GM23248 (cell line): ENCODE data around the gene SMIM3.

ENCODE experiments used
- EZH2 ChIP-seq: fragments of 200-600 bp; sonication (generic); IDR thresholded peaks from 2 replicates; pipeline ENCODE4 v1.6.1; 2018; ENCODE audit warnings: antibody characterized with exemption, mild to moderate bottlenecking; ENCODE audit not compliant: insufficient read depth, poor library complexity, severe bottlenecking
- EZH2phosphoT487 ChIP-seq: fragments of 200-600 bp; sonication (generic); IDR thresholded peaks from 2 replicates; pipeline ENCODE4 v1.6.1; 2018; ENCODE audit warnings: antibody characterized with exemption, moderate library complexity, mild to moderate bottlenecking, low read depth; ENCODE audit not compliant: insufficient read depth

- no peak for TF ChIP-seq EZH2
- TF ChIP-seq EZH2phosphoT487, result no peak
These were observed 1.0 kb downstream of the SMIM3 start for GRCh38 chr5:150779397-150780186.
